G401 (cell line): ENCODE data around the gene BCL2L11. TPM values are rescaled to one million over a fixed set of nuclear protein-coding genes. Genes with fewer than 3 reads are reported as not detected.

ENCODE experiments used
- DNase-seq: peaks from one replicate; pipeline ENCODE4 v3.0.0-alpha.2; 2015; ENCODE audit warnings: low spot score
- in situ Hi-C: cut with HindIII; loops from 2 replicates; pipeline ENCODE4 v1.10.0; 2016; ENCODE audit warnings: low sequenced_read_pairs, mixed read lengths
- total RNA-seq: library from RNA; depleted of rRNA; stranded (reverse); fragments of >200 nt; shearing (Covaris generic); gene quantifications from 2 replicates; pipeline ENCODE4 v1.2.3, GENCODE V29; 2014

Gene BCL2L11
- total RNA-seq, 1 experiment from 2014 or later: 9.7 TPM

GRCh38 chr2:111185361-111186022 is 64.8 kb downstream of the BCL2L11 start:
- in situ Hi-C loops: no loop called here
- no peak for DNase-seq

- no peak for DNase-seq
- in situ Hi-C loops: no loop called here
These were observed 65.5 kb downstream of the BCL2L11 start for GRCh38 chr2:111186121-111186715.

- in situ Hi-C loops: no loop called here
- no peak for DNase-seq
These were observed 66.2 kb downstream of the BCL2L11 start for GRCh38 chr2:111186933-111187332.

GRCh38 chr2:111188681-111189080 is 68.0 kb downstream of the BCL2L11 start:
- in situ Hi-C loops: no loop called here

GRCh38 chr2:111189106-111189505 is 68.4 kb downstream of the BCL2L11 start:
- in situ Hi-C loops: no loop called here
- no peak for DNase-seq

More at GRCh38 chr2:111188681-111189080, 68.0 kb downstream of the BCL2L11 start:
- no peak for DNase-seq

GRCh38 chr2:111190816-111191540 is 70.3 kb downstream of the BCL2L11 start:
- in situ Hi-C loops: no loop called here
- no peak for DNase-seq

GRCh38 chr2:111191877-111192276 is 71.2 kb downstream of the BCL2L11 start:
- DNase-seq: no peak
- in situ Hi-C loops: no loop called here

- in situ Hi-C loops: no loop called here
- DNase-seq: no peak
These were observed 72.2 kb downstream of the BCL2L11 start for GRCh38 chr2:111192776-111193368.

- in situ Hi-C loops: no loop called here
- no peak for DNase-seq
These were observed 74.3 kb downstream of the BCL2L11 start for GRCh38 chr2:111194835-111195621.

- DNase-seq: no peak
- in situ Hi-C loops: no loop called here
These were observed 75.7 kb downstream of the BCL2L11 start for GRCh38 chr2:111196435-111196834.

- DNase-seq: no peak
- in situ Hi-C loops: no loop called here
These were observed 78.0 kb downstream of the BCL2L11 start for GRCh38 chr2:111198701-111199100.

- DNase-seq: no peak
- in situ Hi-C loops: no loop called here
These were observed 79.1 kb downstream of the BCL2L11 start for GRCh38 chr2:111199840-111200239.

GRCh38 chr2:111200333-111200881 is 79.7 kb downstream of the BCL2L11 start:
- no peak for DNase-seq

GRCh38 chr2:111201214-111201613 is 80.5 kb downstream of the BCL2L11 start:
- in situ Hi-C loops: no loop called here
- DNase-seq: no peak

More at GRCh38 chr2:111200333-111200881, 79.7 kb downstream of the BCL2L11 start:
- in situ Hi-C loops: no loop called here

GRCh38 chr2:111202266-111203040 is 81.7 kb downstream of the BCL2L11 start:
- DNase-seq: no peak
- in situ Hi-C loops: no loop called here

- in situ Hi-C loops: no loop called here
- DNase-seq: no peak
These were observed 84.0 kb downstream of the BCL2L11 start for GRCh38 chr2:111204706-111205105.

GRCh38 chr2:111205774-111206173 is 85.1 kb downstream of the BCL2L11 start:
- no peak for DNase-seq
- in situ Hi-C loops: no loop called here

GRCh38 chr2:111207851-111208250 is 87.1 kb downstream of the BCL2L11 start:
- no peak for DNase-seq
- in situ Hi-C loops: no loop called here
